Measurements from ENCODE around the gene CAB39.

DNA sequence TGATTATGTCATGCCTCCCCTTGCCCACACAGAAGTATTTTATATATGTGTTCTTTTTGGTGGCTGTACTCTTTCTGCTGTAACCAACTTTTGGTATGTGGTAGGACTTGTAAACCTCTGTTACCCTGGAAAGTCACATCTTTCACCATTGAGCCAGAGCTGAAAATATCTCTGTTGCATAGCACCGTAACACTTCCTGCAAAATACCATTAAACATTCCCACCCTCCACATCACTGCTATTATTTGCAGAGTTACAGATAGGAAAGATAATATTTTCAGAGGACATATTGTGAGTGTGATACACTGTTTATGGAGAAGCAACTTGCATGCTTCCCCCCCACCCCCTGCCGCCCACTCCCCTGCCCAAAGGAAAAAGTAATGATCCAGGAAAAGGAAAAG, 44.8 kb downstream of the CAB39 start:
- TF ChIP-seq, protein P1, sequence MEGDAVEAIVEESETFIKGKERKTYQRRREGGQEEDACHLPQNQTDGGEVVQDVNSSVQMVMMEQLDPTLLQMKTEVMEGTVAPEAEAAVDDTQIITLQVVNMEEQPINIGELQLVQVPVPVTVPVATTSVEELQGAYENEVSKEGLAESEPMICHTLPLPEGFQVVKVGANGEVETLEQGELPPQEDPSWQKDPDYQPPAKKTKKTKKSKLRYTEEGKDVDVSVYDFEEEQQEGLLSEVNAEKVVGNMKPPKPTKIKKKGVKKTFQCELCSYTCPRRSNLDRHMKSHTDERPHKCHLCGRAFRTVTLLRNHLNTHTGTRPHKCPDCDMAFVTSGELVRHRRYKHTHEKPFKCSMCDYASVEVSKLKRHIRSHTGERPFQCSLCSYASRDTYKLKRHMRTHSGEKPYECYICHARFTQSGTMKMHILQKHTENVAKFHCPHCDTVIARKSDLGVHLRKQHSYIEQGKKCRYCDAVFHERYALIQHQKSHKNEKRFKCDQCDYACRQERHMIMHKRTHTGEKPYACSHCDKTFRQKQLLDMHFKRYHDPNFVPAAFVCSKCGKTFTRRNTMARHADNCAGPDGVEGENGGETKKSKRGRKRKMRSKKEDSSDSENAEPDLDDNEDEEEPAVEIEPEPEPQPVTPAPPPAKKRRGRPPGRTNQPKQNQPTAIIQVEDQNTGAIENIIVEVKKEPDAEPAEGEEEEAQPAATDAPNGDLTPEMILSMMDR (IDR thresholded peaks at IDR 0.05) = no peak
- TF ChIP-seq ZFX (IDR thresholded peaks at IDR 0.05; ENCODE audit: borderline replicate concordance) = no peak
